DMS153 (cell line): ENCODE data around the gene MALT1.

Source experiments
- DNase-seq: peaks from one replicate; lab custom pipeline; 2025; lab: John Stamatoyannopoulos, UW

The MALT1 gene

GRCh38 chr18:58692422-58693185 lies 21.3 kb downstream of the MALT1 start:
- DNase-seq, result no peak

GRCh38 chr18:58694221-58694620 lies 23.0 kb downstream of the MALT1 start:
- no peak for DNase-seq

- no peak for DNase-seq
Measured at GRCh38 chr18:58694720-58695468, 23.6 kb downstream of the MALT1 start.

GRCh38 chr18:58695772-58696171 lies 24.5 kb downstream of the MALT1 start:
- no peak for DNase-seq

GRCh38 chr18:58697146-58697545 lies 25.9 kb downstream of the MALT1 start:
- DNase-seq, result no peak

- no peak for DNase-seq
Measured at GRCh38 chr18:58698701-58699193, 27.5 kb downstream of the MALT1 start.

GRCh38 chr18:58699551-58699950 lies 28.3 kb downstream of the MALT1 start:
- no peak for DNase-seq

GRCh38 chr18:58700209-58700608 lies 28.9 kb downstream of the MALT1 start:
- no peak for DNase-seq

- no peak for DNase-seq
Measured at GRCh38 chr18:58712930-58713329, 41.7 kb downstream of the MALT1 start.

- DNase-seq, result no peak
Measured at GRCh38 chr18:58714259-58714658, 43.0 kb downstream of the MALT1 start.

GRCh38 chr18:58714821-58715220 lies 43.6 kb downstream of the MALT1 start:
- DNase-seq, result no peak

- no peak for DNase-seq
Measured at GRCh38 chr18:58715540-58715939, 44.3 kb downstream of the MALT1 start.

GRCh38 chr18:58716060-58716756 lies 44.9 kb downstream of the MALT1 start:
- DNase-seq, result no peak

- DNase-seq, result no peak
Measured at GRCh38 chr18:58721566-58722239, 50.4 kb downstream of the MALT1 start.

GRCh38 chr18:58723810-58724602 lies 52.7 kb downstream of the MALT1 start:
- DNase-seq, result no peak

- DNase-seq, result no peak
Measured at GRCh38 chr18:58726671-58727070, 55.4 kb downstream of the MALT1 start.

- DNase-seq, result no peak
Measured at GRCh38 chr18:58727776-58728500, 56.7 kb downstream of the MALT1 start.

- DNase-seq, result no peak
Measured at GRCh38 chr18:58728719-58729118, 57.5 kb downstream of the MALT1 start.

- no peak for DNase-seq
Measured at GRCh38 chr18:58730618-58731017, 59.4 kb downstream of the MALT1 start.

- DNase-seq, result no peak
Measured at GRCh38 chr18:58732471-58732870, 61.2 kb downstream of the MALT1 start.

GRCh38 chr18:58733866-58734265 lies 62.6 kb downstream of the MALT1 start:
- no peak for DNase-seq
